NCI-H1417 (cell line): ENCODE data around the gene PTGDS.

Source experiments
- DNase-seq, 3 experiments: peaks; one replicate each; lab custom pipeline; 2025; lab: John Stamatoyannopoulos, UW

The PTGDS gene

DNA sequence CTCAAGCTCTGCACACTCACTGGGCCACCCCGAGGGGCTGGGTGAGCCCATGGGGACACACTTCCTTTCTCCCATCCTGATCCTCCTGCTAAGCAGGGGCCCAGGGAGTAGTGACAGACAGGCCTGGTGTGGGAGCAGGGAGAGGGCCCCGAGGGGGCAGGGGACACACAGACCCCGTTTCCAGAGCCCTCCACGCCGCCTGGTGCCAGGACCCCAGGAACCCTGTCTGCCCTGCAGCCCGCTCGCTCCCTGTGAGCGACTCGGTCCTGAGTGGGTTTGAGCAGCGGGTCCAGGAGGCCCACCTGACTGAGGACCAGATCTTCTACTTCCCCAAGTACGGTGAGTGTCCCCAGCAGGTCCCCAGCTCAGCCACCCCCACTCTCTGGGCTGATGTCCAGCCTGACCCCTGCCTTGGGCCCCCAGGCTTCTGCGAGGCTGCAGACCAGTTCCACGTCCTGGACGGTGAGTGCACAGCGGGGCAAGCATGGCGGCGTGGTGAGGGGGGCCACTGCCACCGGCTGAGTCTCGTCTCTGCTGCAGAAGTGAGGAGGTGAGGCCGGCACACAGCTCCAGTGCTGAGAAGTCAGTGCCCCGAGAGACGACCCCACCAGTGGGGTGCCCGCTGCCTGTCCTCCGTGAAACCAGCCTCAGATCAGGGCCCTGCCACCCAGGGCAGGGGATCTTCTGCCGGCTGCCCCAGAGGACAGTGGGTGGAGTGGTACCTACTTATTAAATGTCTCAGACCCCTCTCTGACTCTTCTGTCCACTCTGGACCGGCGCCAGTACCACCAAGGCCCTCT, 30.9 kb upstream of the PTGDS start:
- no peak for DNase-seq

DNA sequence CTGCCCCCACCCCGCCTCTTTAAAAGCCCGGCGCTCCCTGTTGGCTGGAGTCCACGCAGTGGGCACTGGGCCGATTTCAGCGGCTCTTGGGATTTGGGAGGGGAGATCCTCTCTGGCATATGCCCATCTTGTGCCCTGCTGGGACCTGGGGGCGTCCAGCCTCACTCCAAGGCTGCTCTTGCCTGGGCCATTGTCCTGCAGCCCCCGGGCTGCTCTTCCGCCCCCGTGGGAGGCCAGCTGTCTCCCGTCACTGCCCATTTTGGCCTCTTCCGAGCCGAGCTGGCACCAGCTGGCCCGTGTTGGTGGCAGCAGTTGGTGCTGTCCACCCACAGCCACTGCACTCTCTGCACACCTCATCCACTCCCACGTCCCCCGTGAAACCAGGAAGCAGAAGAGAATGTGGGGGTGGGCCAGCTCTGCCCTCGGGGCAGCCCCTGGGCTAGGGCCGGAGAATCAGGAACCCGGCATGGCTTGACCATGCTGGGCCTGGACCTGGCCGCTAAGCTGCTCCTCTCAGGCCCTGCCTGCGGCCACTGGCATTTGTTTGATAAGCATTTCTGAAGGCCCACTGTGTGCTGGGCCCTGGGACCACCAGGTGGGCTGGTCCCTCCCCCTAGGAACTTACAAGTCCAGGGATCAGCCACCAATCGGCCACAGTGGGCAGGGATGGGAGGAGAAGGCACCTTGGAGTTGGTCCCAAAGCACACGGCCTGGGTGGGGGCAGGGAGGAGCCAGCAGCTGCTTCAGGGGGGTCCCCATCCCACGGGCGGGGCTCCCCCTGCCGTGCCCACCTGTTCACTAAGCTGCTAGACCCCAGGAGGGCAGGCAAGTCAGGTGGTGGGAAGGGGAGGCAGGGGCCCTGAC, 30.0 kb upstream of the PTGDS start:
- no peak for DNase-seq

DNA sequence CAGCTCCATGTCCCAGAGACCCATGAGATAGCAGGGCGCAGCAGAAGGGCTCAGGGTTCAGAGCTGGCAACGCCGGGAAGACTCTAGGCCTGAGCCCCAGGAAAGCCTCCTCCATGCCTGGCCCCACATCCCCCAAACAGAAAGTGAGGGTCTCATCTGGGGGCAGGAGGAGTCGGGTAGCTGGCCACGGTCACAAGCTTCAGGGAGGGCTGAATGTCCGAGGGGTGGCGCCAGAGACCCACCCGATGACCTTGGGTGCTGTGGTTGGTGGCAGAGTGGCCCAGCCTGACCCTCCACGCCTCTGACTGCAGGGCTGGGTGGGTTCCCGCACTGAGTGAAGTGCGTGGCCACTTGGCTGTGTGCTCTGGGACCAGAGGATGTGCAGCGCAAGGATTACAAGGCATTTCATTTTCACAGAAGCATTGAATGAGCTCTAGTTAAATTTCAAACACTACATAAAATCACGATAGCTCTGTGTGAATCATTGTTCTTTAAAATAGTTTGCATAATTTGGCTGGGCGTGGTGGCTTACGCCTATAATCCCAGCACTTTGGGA, 29.3 kb upstream of the PTGDS start:
- DNase-seq, result peak in 2 of 3 experiments; percentile 14 to 40

DNA sequence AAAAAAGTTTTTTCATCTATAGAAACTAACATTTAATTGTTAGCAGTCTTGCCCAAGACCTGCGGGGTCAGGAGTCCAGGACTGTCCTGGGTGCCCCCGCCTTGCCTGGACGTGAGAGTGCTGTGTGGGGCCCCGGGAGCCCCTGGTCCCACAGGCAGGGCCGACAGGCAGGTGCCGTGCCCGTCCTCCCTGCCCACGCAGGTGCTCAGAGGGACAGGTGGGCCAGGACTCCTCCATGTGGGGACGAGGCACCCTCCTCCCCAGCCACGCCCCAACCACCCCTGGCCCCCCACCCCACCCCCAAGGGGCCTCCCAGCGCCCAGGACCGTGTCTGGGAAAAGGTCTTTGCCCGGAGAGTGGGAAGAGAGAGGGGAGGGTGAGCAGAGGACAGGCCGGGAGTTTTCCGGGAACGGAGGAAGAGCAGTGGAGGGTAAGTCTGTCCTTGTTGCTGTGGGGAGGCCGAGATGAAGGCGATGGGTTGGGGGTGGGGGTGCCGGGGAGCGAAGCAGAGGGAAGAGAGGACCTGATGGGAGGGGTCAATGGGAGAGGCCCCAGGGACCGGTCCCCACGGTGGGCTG, 28.0 kb upstream of the PTGDS start:
- DNase-seq, result no peak

DNA sequence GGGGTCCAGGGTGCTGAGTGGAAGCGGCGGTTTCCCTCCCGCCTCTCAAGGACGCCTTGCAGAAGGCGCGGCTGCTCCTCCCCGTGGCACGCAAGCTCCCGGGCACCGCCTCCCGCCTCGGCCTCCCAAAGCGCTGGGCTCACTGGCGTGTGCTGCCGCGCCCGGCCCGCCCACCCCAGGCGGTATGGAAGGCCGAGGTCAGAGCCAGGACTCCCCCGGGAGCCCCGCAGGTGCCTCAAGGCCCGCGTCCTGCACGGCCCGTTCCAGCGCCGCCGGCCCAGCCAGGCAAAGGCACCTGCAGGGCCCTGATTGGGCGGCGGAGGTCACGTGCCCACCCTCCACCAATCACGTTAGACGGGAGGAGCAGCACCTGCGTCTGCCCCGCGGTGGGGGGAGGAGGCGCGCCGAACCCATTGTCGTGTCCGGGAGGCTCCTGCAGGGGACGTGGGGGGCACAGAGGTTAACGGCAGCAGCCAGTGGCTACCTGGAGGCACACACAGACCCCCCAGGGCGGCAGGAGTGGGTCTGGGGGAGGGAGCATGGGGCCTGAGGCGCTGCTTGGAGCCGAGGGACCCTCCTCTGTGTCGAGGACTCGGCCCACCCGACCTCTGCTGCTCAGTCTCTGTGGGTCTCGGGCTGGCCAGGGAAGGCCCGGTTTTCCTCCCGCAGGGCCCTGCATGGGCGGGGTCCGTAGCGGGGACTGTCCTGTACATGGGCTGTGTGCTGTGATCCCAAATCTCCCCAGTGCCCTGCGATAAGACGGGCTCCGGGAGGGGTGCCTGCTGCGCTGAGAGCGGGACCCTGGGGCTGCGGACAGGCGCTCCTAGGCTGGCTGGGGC, 27.3 kb upstream of the PTGDS start:
- DNase-seq, result peak; percentile 86 to 99 (median 99)

DNA sequence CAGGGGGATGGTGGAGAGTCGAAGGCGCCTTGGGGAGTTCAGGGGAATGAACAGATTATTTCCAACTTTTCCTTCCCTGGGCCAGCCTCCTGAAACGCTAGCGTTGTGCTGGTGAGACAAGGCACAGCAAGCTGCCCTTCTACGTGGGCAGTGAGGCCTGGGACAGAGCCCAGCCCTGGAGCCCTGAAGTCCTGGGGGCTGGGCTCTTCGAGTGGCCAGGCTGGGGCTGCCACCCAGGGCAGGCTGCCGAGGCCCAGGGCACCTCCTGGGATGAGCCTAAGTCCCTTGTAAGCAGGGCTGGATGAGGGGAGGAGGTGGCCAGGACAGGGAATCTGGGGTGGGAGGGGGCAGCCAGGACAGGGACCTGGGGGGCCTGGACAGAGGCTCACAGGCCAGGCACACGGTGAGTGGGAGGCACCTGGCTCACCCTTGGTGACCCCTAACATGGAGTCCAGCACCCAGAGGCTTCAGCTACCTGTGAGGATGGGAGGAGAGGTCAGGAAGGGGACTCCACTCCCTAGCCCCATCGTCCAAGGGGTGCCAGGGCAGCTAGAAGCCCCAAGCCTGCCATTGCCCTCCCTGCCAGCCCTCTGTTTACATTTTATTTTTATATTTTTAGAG, 26.5 kb upstream of the PTGDS start:
- no peak for DNase-seq

DNA sequence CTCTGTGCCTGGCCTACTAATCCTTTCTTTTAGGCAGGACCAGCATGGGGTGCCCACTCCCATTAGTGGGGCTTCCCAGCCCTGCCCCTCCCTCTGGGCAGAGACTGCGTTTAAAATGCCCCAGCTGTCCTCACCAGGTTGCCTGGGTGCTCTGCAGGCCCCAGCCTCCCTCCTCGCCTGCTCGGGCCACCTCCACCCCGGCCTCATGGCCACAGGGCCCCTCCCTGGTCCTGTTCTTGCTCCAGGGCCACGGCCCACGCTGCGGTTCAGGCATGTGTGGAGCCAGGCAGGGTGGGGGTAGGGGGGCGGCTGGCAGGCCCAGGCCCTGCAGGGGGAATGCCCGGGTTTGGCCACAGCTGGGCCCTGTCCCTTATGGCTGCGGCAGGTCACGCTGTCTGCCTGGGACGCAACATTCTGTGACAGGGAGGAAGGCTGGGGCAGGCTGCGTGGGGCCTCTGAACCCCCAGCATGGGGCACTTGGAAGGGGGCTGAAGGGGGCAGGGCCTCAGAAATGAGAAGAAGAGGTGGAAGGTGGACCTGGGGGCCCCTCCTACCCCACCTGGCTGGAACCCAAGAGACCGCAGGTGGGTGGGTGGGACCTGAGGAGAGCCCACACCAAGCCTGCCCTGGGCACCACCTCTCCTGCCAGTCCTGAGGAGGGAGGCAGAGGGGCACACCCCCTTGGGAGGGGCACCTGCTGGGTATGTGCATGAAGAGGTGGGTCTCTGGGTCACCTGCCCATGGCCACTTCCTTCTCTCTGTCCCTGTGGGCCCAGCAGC, 25.6 kb upstream of the PTGDS start, which contains the start of gene LCN12:
Gene LCN12 (plus strand): TSS at position 733 of the 780 bp plus-strand sequence. CDS start 55 bp downstream, outside the sequence.
- peak in 1 of 3 experiments; percentile 48 for DNase-seq

DNA sequence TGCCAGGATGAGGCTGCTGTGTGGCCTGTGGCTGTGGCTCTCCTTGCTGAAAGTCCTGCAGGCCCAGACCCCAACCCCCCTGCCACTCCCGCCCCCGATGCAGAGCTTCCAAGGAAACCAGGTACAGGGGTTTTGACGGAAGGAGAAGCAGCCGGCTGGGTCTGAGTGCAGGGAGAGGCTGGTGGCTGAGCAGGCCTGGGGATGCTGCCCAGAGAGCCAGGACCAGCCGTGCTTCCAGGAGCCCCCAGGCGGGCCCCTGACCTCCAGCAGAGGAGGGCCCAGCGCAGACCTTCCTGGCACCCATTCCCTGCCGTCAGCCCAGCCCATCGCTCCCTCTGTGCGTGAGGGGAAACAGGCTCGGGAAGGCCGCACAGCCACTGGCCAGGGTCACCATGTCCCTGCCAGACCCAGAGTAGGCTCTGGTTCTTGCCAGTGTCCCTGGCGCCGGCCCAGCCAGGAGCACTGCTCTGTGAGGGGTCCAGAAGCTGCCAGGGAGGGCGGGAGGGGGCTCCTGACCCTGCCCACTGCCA, 24.9 kb upstream of the PTGDS start:
- peak in 2 of 3 experiments; percentile 20 to 48 for DNase-seq

DNA sequence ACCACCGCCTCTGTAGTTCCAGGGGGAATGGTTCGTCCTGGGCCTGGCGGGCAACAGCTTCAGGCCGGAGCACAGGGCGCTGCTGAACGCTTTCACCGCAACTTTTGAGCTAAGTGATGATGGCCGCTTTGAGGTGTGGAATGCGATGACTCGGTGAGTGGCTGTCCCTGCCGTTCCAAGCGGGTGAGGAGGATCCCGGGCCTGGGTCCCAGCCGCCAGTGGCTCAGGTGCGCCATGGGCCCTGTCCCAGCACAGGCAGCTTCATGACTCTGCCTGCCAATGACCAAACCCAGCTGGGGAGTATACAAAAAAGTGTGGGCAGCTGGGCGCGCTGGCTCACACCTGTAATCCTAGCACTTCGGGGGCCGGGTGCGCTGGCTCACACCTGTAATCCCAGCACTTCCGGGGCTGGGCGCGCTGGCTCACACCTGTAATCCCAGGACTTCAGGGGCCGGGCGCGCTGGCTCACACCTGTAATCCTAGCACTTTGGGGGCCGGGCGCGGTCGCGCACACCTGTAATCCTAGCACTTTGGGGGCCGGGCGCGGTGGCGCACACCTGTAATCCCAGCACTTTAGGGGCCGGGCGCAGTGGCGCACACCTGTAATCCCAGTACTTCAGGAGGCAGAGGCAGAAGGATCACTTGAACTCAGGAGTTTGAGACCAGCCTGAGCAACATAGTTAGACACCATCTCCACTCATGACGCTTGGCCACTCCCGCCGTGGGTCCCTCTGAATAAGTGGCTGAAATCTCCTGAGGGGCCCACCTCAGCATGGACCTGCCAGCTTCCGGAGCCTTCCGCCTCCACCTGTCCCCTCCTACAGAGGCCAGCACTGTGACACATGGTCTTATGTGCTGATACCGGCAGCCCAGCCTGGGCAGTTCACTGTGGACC, 24.2 kb upstream of the PTGDS start:
- DNase-seq, result no peak

DNA sequence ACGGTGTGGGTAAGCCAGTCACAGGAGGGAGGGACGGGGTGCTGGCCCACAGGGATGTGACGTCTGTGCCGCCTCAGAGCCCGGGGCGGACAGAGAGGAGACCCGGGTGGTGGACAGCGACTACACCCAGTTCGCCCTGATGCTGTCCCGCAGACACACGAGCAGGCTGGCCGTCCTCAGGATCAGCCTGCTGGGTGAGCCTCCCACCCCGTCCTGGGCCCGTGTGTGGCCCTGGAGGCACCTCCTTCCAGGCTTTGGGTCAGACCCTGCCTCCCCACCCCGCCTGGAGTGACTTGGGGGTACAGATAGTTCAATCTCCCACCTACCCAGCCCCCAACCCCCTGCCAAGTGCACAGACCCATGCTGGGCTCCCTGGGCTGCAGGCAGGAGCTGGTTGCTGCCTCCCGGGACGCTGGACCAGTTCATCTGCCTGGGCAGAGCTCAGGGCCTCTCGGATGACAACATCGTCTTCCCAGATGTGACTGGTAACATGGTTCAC, 23.5 kb upstream of the PTGDS start:
- no peak for DNase-seq

DNA sequence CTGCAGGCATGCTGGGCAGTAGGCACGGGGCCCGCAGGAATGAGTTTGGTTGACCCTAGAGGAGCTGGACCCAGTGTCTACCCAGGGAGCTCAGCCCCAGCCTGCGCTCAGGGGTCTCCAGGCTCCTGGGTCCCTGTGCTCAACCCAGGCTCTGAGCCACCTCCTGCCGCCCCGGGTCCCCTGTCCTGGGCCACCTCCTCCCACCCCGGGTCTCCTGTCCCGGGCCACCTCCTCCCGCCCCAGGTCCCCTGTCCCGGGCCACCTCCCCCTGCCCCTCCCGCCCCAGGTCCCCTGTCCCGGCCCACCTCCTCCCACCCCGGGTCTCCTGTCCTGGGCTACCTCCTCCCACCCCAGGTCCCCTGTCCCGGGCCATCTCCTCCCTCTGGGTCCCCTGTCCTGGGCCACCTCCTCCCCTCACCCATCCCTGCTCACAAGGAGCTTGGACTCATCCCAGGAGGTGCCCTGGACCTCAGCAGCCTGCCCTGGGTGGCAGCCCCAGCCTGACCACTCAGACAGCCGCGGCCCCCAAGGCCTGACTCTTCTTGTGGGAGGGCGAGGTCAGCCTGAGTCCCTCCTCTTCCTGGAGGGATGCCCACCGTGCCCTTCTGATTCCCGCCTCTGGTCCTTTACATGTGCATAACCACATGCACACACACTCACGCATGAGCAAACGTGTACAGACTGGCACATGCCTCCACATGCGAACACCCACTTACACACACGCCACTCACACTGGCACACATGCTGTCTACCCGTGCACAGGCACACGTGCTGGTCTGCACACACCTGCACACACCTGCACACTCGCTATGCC, 22.8 kb upstream of the PTGDS start:
- DNase-seq, result no peak

DNA sequence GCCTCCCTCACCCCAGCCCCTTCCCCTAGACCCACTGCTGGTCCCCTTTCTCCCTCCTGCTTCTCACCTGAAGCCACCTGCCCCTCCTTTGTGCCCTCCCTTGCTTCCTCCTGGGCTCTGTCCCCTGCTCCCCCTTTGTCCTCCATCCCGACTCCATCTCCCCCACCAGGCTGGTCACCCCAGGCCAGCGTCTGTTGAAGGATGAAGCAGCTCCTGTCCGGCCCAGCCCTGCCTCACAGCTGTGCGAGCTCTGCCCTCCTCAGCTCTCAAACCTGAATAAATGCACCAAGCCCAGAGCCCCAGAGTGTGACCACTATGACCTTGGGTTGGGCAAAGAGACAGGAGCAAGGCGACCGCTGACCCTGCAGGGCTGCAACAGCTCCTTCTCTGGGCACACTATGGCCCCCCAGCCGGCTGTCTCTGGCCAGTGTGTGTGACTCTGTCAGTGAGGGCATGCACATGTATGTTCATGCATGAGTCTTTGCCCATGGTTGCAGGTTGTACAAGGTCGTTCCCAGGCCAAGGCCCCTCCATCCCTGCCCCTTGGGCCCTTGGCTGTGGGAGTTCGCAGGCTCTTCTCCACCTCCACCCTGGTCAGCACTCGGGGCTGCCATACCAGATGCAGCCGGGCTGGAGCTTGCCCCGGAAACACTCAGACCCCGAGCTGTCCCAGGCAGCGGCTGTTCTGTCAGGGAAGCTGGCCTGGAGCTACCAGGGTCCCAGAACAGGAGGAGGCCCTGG, 21.9 kb upstream of the PTGDS start:
- no peak for DNase-seq

DNA sequence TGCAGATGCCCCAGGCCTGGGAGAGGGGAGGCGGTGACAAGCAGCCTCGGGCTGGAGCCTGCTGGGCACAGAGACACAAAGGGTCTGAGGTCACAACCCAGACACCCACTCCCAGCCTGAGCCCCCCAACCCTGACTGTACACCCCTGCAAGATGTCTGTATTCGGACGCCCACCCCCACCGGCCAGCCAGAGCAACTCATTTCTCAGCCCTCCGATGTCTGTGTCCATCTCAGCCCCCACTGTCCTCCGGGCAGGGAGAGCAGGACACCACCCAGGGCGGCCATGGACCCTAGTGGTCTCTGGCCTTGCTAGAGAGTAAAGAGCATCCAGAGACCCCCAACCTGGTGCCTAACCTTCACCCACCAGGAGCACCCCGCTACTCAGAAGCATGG, 21.4 kb upstream of the PTGDS start:
- DNase-seq, result no peak

DNA sequence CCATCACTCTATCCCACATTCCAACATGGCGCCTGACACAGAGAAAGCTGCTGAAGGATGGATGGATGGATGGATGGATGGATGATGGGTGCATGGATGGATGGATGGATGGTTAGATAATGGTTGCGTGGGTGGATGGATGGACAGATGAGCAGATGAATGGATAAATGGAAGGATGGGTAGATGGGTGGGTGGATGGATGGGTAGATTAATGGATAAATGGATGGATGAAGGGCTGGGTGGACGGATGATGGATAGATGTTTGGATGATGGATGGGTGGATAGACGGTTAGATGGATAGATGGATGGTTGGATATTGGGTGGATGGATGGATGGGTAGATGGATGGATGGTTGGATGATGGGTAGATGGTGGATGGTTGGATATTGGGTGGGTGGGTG, 20.7 kb upstream of the PTGDS start:
- DNase-seq, result no peak

DNA sequence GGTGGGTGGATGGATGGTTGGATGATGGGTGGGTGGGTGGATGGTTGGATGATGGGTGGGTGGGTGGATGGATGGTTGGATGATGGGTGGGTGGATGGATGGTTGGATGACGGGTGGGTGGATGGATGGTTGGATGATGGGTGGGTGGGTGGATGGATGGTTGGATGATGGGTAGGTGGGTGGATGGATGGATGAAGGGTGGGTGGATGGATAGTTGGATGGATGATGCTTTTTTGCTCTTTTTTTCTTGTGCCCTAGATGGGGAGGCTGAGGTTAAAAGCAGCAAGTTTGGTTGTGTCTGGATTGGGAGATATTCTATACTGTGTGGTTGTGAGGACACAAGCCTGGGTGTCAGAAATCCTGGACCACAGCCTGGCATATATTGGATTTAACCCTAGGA, 19.8 kb upstream of the PTGDS start:
- no peak for DNase-seq

DNA sequence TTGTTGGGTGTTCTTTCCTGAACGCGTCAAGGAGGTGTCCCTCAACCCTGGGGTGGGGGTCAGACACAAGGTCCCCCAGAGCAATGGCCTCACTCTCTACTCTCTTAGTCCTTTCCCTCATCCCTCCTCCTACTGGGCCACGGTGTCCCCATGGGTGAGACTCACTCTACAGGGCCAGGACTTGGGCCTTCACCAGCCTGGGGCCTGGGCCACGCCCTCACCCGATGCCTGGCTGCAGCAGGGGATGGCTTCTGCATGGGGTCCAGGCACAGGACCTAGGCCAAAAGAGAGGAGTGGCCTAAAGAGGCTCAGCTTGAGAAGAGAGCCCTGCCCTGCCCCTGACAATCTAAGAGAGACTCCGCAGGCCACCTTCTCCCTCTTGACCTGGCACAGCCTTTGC, 19.4 kb upstream of the PTGDS start:
- no peak for DNase-seq

DNA sequence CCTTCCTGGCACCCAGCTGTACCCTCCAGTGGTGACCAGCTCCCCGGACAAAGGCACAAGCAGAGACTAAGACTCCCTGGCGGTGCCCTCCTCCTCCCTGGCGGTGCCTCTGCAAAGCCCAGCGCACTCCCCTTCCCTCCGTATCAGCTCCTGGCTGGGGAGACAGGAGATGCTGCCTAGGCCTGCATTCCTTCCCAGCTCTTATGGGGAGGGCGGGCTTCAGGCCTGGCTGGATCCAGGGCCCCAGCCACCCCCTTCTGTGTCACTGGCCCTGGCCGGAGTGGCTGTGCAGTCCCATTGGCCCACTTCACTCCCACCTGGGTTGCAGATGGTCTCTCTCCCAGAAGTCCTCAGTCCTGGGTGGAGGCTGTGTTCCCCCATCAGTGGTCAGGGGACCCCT, 18.8 kb upstream of the PTGDS start:
- no peak for DNase-seq
